Measurements from ENCODE around the gene TOP2A. TPM values are rescaled to one million over a fixed set of nuclear protein-coding genes. Genes with fewer than 3 reads are reported as not detected.

Gene TOP2A
- total RNA-seq, 1 experiment from 2014 or later, result 1,672 TPM

GRCh38 chr17:40450175-40450574 lies 32.5 kb upstream of the TOP2A start:
- Mint-ChIP-seq H3K4me1 (ENCODE audit: low read depth, unreplicated experiment) (peaks cover 48% of the 10 kb centered on the region), H3K27ac (ENCODE audit: unreplicated experiment) (no peak overlapping the region), H3K9me3 (ENCODE audit: low read depth, unreplicated experiment) (no peaks in the 10 kb centered on the region), H3K4me3 (ENCODE audit: low read depth, unreplicated experiment) (no peak overlapping the region), H3K36me3 (ENCODE audit: insufficient read depth, unreplicated experiment) (peaks cover 10% of the 10 kb centered on the region), H3K27me3 (ENCODE audit: unreplicated experiment) (peaks cover 17% of the 10 kb centered on the region)
- intact Hi-C loops (cut with micrococcal nuclease; ENCODE audit: unreplicated experiment), result loop anchor here (2.0 kb wide), 1 partner anchor 243 kb away; no protein-coding TSS in a partner anchor
- BruUV-seq (replicated peaks), result no TSS peak
- no peak for TF ChIP-seq CTCF (IDR thresholded peaks at IDR 0.05; ENCODE audit: unreplicated experiment)
- peak; percentile 100 for DNase-seq
- CTCF ChIA-PET, result interaction anchor here (0.5 to 53.1 kb wide), 39 partner anchors 5 to 1098 kb away, joined by 3 to 4142 read pairs (median 5); partner anchors contain the start of genes CCR7, IGFBP4, LRRC3C and NR1D1

GRCh38 chr17:40448639-40449261 lies 31.1 kb upstream of the TOP2A start:
- Mint-ChIP-seq H3K9me3 (ENCODE audit: low read depth, unreplicated experiment) (no peaks in the 10 kb centered on the region), H3K27ac (ENCODE audit: unreplicated experiment) (peak overlapping the region; percentile 1), H3K36me3 (ENCODE audit: insufficient read depth, unreplicated experiment) (peaks cover 17% of the 10 kb centered on the region), H3K27me3 (ENCODE audit: unreplicated experiment) (peaks cover 31% of the 10 kb centered on the region), H3K4me3 (ENCODE audit: low read depth, unreplicated experiment) (peak overlapping the region; percentile 11), H3K4me1 (ENCODE audit: low read depth, unreplicated experiment) (peaks cover 58% of the 10 kb centered on the region)
- BruUV-seq (replicated peaks), result no TSS peak
- CTCF ChIA-PET, result interaction anchor here (0.5 to 53.1 kb wide), 63 partner anchors 4 to 1279 kb away, joined by 3 to 4142 read pairs (median 4); partner anchors contain the start of genes CCR7, IGFBP4, MED24 and NR1D1
- peak; percentile 94 for DNase-seq
- TF ChIP-seq CTCF (IDR thresholded peaks at IDR 0.05; ENCODE audit: unreplicated experiment), result no peak
- intact Hi-C loops (cut with micrococcal nuclease; ENCODE audit: unreplicated experiment), result loop anchor here (2.0 kb wide), 3 partner anchors 28 to 84 kb away; no protein-coding TSS in a partner anchor

GRCh38 chr17:40448213-40448638 lies 30.5 kb upstream of the TOP2A start:
- H3K27me3 Mint-ChIP-seq (ENCODE audit: unreplicated experiment), result peaks cover 31% of the 10 kb centered on the region
- intact Hi-C loops (cut with micrococcal nuclease; ENCODE audit: unreplicated experiment), result loop anchor here (2.0 kb wide), 3 partner anchors 29 to 85 kb away; no protein-coding TSS in a partner anchor

GRCh38 chr17:40447806-40448205 lies 30.1 kb upstream of the TOP2A start:
- Mint-ChIP-seq H3K9me3 (ENCODE audit: low read depth, unreplicated experiment) (no peaks in the 10 kb centered on the region), H3K36me3 (ENCODE audit: insufficient read depth, unreplicated experiment) (peaks cover 18% of the 10 kb centered on the region), H3K4me1 (ENCODE audit: low read depth, unreplicated experiment) (peaks cover 48% of the 10 kb centered on the region), H3K27me3 (ENCODE audit: unreplicated experiment) (peaks cover 30% of the 10 kb centered on the region), H3K27ac (ENCODE audit: unreplicated experiment) (no peak overlapping the region), H3K4me3 (ENCODE audit: low read depth, unreplicated experiment) (no peak overlapping the region)
- no peak for TF ChIP-seq CTCF (IDR thresholded peaks at IDR 0.05; ENCODE audit: unreplicated experiment)
- CTCF ChIA-PET, result interaction anchor here (0.5 to 53.1 kb wide), 35 partner anchors 4 to 1278 kb away, joined by 3 to 4142 read pairs (median 4); partner anchors contain the start of genes CCR7, IGFBP4, NR1D1 and PSMD3
- intact Hi-C loops (cut with micrococcal nuclease; ENCODE audit: unreplicated experiment), result loop anchor here (2.0 kb wide), 3 partner anchors 29 to 85 kb away; no protein-coding TSS in a partner anchor
- no TSS peak for BruUV-seq (replicated peaks)
- DNase-seq, result no peak

More at GRCh38 chr17:40448213-40448638, 30.5 kb upstream of the TOP2A start:
- H3K27ac Mint-ChIP-seq (ENCODE audit: unreplicated experiment), result peak overlapping the region; percentile 1
- peak overlapping the region; percentile 11 for H3K4me3 Mint-ChIP-seq (ENCODE audit: low read depth, unreplicated experiment)
- peaks cover 53% of the 10 kb centered on the region for H3K4me1 Mint-ChIP-seq (ENCODE audit: low read depth, unreplicated experiment)
- no TSS peak for BruUV-seq (replicated peaks)
- CTCF ChIA-PET, result interaction anchor here (0.5 to 53.1 kb wide), 56 partner anchors 4 to 1278 kb away, joined by 3 to 4142 read pairs (median 4); partner anchors contain the start of genes CCR7, IGFBP4, MED24 and NR1D1
- DNase-seq, result peak; percentile 75
- peaks cover 20% of the 10 kb centered on the region for H3K36me3 Mint-ChIP-seq (ENCODE audit: insufficient read depth, unreplicated experiment)
- no peak for TF ChIP-seq CTCF (IDR thresholded peaks at IDR 0.05; ENCODE audit: unreplicated experiment)
- no peaks in the 10 kb centered on the region for H3K9me3 Mint-ChIP-seq (ENCODE audit: low read depth, unreplicated experiment)
